ENCODE data around the gene PLA2G5. TPM values are rescaled to one million over a fixed set of nuclear protein-coding genes. Genes with fewer than 3 reads are reported as not detected.

PLA2G5 gene
- total and polyA plus RNA-seq, 2 of the 4 experiments (the other 2 are of a cell fraction) = not detected

DNA sequence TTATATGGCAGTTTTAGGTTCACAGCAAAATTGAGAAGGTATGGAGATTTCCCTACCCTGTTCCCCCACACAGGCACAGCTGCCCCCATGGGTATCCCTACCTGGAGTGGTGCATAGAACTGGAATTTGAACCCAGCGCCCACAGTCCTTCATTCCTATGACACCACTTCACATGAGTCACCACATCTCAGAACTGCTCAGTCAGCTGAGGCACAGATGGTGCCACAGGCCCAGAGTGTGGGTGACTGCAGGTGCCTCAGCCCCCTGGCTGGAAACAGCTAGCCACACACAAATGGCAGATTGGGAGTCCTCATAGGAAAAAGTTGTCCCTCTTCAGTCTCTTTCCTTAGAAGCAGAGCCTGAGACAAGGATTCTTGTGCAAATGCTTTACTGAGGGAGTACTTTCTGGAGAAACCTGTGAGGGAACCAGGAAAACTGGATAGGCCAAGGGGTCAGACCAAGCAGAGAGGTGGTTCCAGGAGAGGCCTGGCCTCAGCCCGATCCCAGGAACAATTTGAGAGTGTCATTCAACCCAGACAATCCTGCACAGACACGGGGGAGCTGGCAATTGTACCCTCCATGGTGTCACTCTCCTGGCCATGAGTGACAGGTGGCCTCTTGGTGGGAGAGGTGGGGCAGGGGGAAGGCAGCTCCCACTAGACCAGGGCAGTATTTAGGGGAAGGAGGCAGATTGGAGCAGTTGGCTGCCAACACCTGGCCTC, 42.4 kb downstream of the PLA2G5 start:
- Histone ChIP-seq H3K36me3 (ENCODE audit: control insufficient read depth, insufficient read depth, low read length) (no peaks in the 10 kb centered on the region), H2AFZ (replicated peaks; ENCODE audit: low read length, poor library complexity) (no peak overlapping the region), H4K5ac (ENCODE audit: low read depth, low read length) (no peak overlapping the region), H4K20me1 (ENCODE audit: insufficient read depth, low read length) (no peaks in the 10 kb centered on the region), H3K9me3 (ENCODE audit: control insufficient read depth, insufficient read depth, low read length) (no peaks in the 10 kb centered on the region), H4K8ac (ENCODE audit: low read depth in 2 of 2, low read length in 2 of 2) (no peak overlapping the region), H3K27me3 (ENCODE audit: control insufficient read depth, insufficient read depth, low read length) (peaks cover 26% of the 10 kb centered on the region), H3K9me1 (ENCODE audit: insufficient read depth, low read length) (no peaks in the 10 kb centered on the region), H3K14ac (replicated peaks; ENCODE audit: low read depth, low read length) (no peak overlapping the region), H3K4me3 (ENCODE audit: insufficient read depth, low read depth, low read length) (no peak overlapping the region), H3K4ac (ENCODE audit: low read depth, low read length) (no peak overlapping the region), H2BK15ac (ENCODE audit: low read depth, low read length) (no peak overlapping the region), H2BK120ac (ENCODE audit: low read depth, low read length) (no peak overlapping the region), H2AK5ac (ENCODE audit: low read depth, low read length) (no peak overlapping the region), H3K4me1 (ENCODE audit: control insufficient read depth, insufficient read depth, low read length) (no peaks in the 10 kb centered on the region), H2BK20ac (ENCODE audit: low read depth, low read length) (no peak overlapping the region), H3K4me2 (ENCODE audit: low read depth, low read length) (no peak overlapping the region), H3K56ac (ENCODE audit: extremely low read depth, insufficient read depth, low read length) (no peak overlapping the region), H3K9ac (ENCODE audit: low read depth, low read length) (no peak overlapping the region), H3K23ac (ENCODE audit: low read depth, low read length) (no peak overlapping the region), H3K27ac (ENCODE audit: insufficient read depth, low read length) (no peak overlapping the region), H2AK9ac (replicated peaks; ENCODE audit: low read depth, low read length, poor library complexity) (no peak overlapping the region), H4K91ac (ENCODE audit: insufficient read depth, low read depth, low read length) (no peak overlapping the region), H3K18ac (ENCODE audit: low read depth, low read length) (no peak overlapping the region), H2BK5ac (ENCODE audit: low read depth, low read length, poor library complexity, severe bottlenecking) (no peak overlapping the region), H3K79me1 (ENCODE audit: low read depth in 1 of 2, low read length in 2 of 2) (no peaks in the 10 kb centered on the region)
- BruUV-seq (replicated peaks) = no TSS peak
- in situ Hi-C loops (cut with MboI; ENCODE audit: low sequenced_read_pairs) = no loop called here
- no peak for ATAC-seq (ENCODE audit: low read depth)
- WGBS, 2 experiments (ENCODE audit: extremely low coverage in 2 of 2, insufficient read length in 1 of 2) = 37% methylated on average over 2 of the region's 3 CpGs; no CpG with 5 or more reads in 1 of the 2 experiments
- no peak for TF ChIP-seq NFE2L2 (IDR thresholded peaks at IDR 0.05; ENCODE audit: low read depth, low read length)
- no peak for TF ChIP-seq BHLHE40 (IDR thresholded peaks at IDR 0.05; ENCODE audit: low read depth, low read length)
- TF ChIP-seq, protein P1, sequence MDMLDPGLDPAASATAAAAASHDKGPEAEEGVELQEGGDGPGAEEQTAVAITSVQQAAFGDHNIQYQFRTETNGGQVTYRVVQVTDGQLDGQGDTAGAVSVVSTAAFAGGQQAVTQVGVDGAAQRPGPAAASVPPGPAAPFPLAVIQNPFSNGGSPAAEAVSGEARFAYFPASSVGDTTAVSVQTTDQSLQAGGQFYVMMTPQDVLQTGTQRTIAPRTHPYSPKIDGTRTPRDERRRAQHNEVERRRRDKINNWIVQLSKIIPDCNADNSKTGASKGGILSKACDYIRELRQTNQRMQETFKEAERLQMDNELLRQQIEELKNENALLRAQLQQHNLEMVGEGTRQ (IDR thresholded peaks at IDR 0.05; ENCODE audit: low read depth, low read length) = no peak
- TF ChIP-seq, protein P2, sequence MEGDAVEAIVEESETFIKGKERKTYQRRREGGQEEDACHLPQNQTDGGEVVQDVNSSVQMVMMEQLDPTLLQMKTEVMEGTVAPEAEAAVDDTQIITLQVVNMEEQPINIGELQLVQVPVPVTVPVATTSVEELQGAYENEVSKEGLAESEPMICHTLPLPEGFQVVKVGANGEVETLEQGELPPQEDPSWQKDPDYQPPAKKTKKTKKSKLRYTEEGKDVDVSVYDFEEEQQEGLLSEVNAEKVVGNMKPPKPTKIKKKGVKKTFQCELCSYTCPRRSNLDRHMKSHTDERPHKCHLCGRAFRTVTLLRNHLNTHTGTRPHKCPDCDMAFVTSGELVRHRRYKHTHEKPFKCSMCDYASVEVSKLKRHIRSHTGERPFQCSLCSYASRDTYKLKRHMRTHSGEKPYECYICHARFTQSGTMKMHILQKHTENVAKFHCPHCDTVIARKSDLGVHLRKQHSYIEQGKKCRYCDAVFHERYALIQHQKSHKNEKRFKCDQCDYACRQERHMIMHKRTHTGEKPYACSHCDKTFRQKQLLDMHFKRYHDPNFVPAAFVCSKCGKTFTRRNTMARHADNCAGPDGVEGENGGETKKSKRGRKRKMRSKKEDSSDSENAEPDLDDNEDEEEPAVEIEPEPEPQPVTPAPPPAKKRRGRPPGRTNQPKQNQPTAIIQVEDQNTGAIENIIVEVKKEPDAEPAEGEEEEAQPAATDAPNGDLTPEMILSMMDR (conservative IDR thresholded peaks at IDR 0.05; ENCODE audit: low read depth, low read length) = no peak
- TF ChIP-seq FOS (IDR thresholded peaks at IDR 0.05; ENCODE audit: low read depth, low read length) = no peak
- TF ChIP-seq, protein P3, sequence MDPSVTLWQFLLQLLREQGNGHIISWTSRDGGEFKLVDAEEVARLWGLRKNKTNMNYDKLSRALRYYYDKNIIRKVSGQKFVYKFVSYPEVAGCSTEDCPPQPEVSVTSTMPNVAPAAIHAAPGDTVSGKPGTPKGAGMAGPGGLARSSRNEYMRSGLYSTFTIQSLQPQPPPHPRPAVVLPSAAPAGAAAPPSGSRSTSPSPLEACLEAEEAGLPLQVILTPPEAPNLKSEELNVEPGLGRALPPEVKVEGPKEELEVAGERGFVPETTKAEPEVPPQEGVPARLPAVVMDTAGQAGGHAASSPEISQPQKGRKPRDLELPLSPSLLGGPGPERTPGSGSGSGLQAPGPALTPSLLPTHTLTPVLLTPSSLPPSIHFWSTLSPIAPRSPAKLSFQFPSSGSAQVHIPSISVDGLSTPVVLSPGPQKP (IDR thresholded peaks at IDR 0.05; ENCODE audit: borderline replicate concordance, low read depth, low read length) = no peak
- TF ChIP-seq RFX5 (IDR thresholded peaks at IDR 0.05; ENCODE audit: low read depth, low read length) = no peak
- TF ChIP-seq POLR2A (IDR thresholded peaks at IDR 0.05; ENCODE audit: low read depth, low read length) = no peak
- TF ChIP-seq MAFK (IDR thresholded peaks at IDR 0.05; ENCODE audit: low read depth, low read length) = no peak
- TF ChIP-seq MAZ (IDR thresholded peaks at IDR 0.05; ENCODE audit: borderline replicate concordance, low read depth, low read length) = no peak
- TF ChIP-seq MXI1 (IDR thresholded peaks at IDR 0.05; ENCODE audit: borderline replicate concordance, low read depth, low read length) = no peak
- no peak for TF ChIP-seq RCOR1 (IDR thresholded peaks at IDR 0.05; ENCODE audit: insufficient replicate concordance, low read length)
- TF ChIP-seq SMC3 (IDR thresholded peaks at IDR 0.05; ENCODE audit: low read depth, low read length) = no peak
- no peak for TF ChIP-seq RAD21 (IDR thresholded peaks at IDR 0.05; ENCODE audit: low read length)
- no peak for TF ChIP-seq CEBPB (IDR thresholded peaks at IDR 0.05; ENCODE audit: low read depth, low read length)
- TF ChIP-seq CHD1 (IDR thresholded peaks at IDR 0.05; ENCODE audit: low read depth, low read length) = no peak
- ChIA-PET POLR2A (ENCODE audit: unreplicated experiment) (no interaction called here), CTCF (no interaction called here)
- dilution Hi-C loops (cut with HindIII; ENCODE audit: low sequenced_read_pairs, unreplicated experiment) = no loop called here
- intact Hi-C loops (cut with micrococcal nuclease) = no loop called here
- DNase-seq = no peak

Data from IMR-90 (cell line).